NAMALWA (cell line): Measurements from ENCODE around the gene AP2A2.
"Not testable (repeated sequence)": the region's sequence is repeated elsewhere in the genome, so short reads cannot be mapped to it uniquely, and the experiment has no call there.

Experiments
- DNase-seq: peaks from one replicate; pipeline ENCODE4 v3.0.0-alpha.2; 2015; ENCODE audit warnings: low spot score

The AP2A2 gene

DNA sequence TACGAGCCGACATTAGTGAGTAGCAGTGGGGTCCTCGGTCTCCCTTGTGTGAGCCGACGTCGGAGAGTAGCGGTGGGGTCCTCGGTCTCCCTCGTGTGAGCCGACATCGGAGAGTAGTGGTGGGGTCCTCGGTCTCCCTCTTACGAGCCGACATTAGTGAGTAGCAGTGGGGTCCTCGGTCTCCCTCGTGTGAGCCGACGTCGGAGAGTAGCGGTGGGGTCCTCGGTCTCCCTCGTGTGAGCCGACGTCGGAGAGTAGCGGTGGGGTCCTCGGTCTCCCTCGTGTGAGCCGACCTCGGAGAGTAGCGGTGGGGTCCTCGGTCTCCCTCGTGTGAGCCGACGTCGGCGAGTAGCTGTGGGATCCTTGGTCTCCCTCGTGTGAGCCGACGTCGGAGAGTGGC, 49.7 kb downstream of the AP2A2 start:
- not testable (repeated sequence) for DNase-seq

DNA sequence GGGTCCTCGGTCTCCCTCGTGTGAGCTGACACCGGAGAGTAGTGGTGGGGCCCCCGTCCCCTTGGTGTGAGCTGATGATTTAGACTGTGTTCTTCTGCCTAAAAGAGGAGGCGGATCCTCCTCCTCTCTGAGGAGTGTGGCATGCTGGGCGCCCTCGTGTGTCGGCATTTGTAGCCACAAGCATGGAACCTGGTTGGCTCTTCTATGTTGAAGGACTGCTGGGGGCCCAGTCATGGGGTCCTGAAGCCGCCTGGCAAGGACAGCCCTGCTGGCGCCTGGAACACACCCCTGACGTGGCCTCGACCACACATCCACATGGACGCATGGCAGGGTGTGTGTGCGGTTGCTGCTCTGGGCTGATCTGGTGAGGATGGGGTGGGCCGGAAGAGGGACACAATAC, 50.2 kb downstream of the AP2A2 start:
- DNase-seq, result peak; percentile 41

DNA sequence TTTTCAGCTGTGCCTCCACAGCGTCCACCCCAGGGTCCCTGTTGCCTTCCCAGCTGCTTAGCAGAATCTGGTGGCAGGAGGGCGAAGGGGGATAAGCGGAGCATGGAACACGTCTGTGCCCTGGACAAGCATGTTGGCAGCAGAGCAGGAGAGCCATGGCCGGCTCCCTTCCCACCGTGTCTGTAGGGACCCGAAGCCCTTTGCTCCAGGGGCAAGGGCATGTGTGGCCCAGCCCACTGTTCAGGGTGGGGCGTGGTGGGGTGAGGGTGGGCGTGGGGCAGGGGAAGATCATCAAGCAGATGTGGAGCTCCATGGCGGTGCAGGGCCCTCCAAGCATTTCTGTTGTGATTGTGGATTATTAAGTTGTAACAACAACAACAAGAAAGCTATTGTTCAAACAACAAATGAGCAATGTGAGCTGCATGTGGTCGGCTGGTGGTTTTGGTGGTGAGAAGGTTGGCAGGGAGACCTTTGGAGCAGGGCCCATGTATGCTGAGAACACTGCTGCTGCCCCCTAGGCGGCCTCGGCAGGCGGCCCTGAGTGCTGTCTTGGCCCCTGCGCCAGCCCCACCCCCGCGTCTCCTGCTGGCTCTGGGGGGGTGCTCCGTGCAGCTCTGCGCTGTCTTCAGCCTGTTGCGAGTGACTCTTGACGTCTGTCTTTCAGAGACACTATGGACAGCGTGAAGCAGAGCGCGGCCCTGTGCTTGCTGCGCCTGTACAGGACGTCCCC, 50.9 kb downstream of the AP2A2 start:
- DNase-seq, result no peak

DNA sequence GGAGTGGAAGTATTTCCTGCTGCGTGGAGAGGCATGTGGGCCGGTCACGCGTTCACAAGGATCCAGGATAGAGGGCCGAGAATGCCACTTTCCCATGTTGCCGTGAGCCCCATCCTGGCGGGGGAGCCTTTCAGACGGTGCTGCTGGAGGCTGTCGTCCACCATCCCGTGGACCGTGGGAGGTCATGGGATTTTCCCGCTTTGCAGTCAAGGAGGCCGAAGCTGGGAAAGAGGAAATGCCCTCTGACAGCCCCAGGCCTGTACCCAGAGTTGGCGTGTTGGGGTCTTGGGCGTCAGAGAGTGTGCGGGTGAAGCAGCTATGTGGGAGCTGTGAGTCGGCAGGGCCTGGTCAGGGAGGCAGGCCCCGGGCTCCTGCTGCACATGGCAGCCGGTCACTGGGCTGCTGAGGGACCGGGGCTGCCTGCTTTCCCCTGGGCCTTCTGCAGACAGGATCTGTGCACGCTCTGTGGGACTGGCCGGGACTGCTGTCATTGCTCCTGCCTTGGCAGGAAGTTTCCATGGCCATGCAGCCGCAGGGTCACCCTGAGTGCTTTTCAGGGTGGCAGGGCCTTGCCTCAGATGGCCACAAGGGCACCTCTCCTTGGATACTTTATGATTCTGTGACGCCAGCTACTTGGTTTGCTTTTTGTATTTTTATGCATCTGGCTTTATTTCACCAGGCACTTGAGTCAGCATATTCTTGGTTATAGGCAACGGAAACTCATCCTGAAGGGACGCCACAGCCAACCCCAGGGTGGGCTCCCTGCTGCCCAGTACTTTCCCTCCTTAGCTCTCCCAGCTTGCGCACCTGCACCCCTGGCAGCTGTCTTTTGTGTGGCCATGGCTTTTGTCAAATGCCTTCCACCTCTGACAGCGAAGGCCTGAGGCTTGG, 52.4 kb downstream of the AP2A2 start:
- DNase-seq, result no peak

DNA sequence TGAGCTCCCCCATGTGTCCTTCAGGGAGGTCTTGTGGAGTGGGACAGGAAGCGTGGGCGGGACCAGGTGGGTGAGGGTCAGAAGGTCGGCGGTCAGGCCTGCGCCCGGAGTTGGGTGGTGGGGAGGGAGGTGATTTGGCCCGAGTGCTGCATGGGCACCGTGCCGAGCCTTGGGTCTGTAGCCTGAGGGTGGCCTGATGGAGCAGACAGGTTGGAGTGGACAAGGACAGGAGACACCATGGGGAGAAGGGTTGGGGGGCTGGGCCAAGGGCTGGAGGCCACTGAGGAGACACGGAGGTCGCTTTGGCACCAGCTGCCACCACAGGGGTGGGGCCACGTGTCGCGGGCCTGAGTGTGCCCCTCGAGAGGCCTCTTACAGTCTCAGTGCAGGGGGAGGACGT, 53.1 kb downstream of the AP2A2 start:
- DNase-seq, result no peak

DNA sequence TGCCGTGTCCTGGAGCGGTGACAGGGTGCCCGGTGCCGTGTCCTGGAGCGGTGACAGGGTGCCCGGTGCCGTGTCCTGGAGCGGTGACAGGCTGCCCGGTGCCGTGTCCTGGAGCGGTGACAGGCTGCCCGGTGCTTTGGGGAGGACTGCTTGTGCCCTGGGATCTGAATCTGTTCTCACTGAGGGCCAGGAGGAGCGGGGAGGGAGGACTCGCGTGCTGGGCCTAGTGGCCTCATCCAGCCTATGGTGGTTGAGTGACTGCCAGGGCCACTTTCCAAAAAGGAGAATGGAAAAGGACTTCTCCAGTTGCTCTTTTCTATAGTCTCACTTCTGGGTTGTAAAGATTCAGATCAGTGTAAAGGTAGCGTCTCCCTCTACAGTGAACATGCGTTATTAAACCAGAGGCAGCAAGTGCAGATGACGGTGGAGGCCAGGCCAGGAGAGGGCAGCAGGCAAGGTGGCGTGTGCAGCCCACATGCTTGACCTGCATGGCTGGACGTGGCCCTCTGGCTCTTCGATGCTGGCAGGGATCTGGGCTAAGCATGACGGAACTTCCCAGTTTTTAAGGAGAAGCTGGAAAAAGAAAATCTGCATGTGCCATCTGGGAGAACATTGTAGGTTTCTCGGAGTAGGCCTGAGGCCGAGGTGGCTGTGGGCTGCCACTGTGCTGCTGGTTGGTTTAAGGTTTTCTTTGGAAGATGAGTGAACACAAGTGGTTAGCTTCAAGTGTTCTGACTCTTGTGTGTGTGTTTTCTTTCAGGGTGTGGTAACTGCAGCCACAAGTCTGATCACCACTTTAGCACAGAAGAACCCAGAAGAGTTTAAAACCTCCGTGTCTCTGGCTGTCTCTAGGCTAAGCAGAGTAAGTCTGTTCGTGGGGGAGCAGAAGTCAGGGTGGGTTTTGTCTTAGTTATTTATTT, 55.0 kb downstream of the AP2A2 start:
- DNase-seq, result no peak

DNA sequence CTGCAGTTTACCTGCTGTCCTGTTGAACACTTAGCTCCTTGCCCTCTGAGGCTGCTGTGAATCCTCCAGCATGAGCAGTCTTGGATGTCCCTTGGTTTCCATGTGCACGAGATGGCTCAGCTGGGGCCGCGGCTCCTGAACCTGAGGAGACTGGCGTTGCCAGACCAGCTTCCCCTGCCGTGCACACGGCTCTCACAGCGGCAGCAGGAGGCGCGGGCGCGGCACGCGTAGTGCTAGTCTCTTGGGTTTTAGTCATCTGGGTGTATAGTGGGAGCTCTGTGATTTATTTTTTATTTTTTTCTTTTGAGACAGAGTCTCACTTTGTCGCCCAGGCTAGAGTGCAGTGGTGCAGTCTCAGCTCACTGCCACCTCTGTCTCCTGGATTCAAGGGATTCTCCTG, 56.1 kb downstream of the AP2A2 start:
- DNase-seq, result no peak

DNA sequence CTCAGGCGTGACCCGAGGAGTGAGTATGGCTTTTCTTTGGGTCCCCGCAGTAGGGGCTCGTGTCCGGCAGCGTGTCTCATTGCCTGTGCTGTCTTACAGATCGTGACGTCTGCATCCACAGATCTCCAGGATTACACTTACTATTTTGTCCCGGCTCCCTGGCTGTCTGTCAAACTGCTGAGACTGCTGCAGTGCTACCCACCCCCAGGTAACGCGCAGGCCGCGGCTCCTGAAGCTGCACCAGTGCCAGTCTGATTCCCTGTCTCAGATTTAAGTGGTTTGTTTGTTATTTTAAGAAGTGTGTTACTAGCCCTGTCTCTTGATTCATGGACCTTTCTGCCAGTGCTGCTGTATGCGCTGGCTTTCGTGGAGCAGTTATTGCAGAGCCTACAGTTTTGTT, 58.9 kb downstream of the AP2A2 start:
- no peak for DNase-seq

DNA sequence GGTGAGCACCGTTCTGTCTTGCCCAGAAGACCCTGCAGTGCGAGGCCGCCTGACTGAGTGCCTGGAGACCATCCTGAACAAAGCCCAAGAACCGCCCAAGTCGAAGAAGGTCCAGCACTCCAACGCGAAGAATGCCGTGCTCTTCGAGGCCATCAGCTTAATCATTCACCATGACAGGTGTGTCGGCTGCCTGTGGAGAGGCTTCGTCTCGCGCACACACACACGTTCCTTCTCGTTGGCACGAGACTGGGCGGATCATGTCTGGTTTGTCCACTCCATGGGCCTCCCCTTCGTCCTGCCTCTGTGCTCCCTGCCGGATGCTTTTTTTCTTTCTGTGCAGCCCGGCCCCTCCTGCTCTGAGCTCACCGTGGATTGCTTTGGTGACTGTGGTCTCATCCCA, 59.7 kb downstream of the AP2A2 start:
- DNase-seq, result no peak

DNA sequence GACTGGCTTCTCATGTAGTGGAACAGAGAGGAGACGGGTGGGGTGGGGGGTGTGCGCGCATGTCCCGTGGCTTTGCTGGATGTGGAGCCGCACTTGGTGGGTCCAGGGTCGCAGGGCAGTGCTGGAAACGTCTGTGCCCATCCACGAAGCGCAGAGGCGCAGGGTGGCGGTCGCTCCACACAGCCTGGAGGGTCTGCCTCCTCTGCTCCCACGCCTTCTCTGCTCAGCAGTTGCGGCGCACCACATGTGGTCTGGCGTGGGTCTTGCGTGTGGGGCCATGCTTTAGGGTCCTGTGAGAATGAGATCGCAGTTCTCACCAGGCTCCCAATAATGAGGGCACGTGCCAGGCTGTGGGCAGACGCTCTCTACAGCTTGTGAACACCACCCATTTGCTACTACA, 60.2 kb downstream of the AP2A2 start:
- no peak for DNase-seq

DNA sequence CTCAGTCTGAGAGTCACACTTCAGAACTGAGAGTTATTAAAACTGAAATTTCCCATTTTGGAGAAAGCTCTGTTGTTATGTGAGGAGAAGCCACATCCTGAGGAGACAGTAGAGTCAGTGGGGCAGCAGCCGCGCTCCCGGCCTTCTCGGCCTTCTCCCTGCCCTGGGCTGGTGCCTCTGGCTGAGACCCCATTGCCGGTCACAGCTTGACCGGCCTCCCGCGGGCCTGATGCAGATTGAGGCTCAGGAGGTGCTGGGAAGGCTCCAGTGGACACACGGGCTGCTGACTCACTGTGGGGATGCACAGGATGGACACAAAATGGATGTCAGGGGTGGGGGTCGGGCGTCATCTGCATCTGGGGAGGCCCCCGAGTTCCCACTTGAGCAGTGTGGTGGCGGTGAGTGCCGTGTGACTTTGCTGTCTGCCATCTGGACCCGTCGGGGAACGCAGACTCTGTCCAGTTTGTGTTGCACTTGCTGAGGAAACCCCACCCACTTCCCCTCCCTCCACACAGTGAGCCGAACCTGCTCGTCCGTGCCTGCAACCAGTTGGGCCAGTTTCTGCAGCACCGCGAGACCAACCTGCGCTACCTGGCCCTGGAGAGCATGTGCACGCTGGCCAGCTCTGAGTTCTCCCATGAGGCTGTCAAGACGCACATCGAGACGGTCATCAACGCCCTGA, 60.7 kb downstream of the AP2A2 start:
- no peak for DNase-seq

DNA sequence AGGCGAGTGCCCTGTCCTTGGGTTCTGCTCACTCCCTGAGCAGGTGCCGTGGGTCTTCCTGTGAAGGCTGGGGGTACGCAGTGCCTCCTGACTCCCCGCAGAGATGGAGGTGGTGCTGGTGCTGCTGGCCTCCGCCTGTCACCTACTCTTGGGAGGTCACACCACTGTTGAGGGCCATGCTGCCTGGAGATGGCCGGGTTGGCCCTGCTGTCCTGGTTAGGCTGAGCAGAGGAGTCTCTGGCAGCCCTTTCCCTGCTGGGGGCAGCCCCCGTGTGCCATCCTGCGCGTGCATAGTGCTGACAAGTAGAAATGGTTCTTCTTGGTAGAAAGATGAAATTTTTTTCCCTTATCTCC, 61.3 kb downstream of the AP2A2 start:
- no peak for DNase-seq

DNA sequence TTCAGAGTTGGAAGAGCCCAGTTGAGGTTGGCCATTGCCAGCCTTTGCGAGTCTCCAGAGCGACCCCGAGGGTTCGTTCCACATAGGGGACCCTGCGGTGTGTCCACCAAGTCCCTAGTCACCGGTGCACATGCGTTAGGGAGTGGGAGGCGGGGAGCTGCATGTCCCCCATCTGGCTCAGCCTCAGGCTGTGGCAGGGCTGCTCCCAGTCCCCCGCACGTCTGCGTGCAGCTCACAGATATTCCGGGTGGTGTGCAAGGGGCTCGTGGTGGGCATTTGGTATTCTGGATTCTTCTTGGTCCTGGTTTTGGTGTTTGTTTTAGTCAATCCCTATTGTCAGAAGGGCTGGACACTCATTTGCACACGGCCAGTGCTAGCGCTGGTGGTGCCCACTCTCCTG, 62.0 kb downstream of the AP2A2 start:
- DNase-seq, result no peak

DNA sequence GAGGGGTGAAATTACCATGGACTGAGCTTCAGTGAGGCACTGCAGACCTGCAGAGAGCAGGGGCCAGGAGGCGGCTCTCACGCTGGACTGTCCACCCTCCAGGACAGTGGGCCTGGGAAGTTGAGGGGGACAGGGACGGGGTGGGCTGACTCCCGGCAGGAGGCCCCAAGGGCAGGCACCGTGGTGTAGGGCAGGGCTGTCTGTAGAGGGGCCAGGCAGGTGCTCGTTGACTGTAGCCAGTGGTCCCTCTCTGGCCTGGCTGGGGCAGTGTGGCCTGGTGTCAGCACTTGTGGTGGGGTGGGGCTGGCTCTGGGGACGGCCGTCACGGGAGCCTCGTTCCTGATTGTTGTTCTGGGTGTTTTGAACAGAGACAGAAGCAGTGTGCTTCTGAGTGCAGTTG, 64.4 kb downstream of the AP2A2 start:
- DNase-seq, result no peak

DNA sequence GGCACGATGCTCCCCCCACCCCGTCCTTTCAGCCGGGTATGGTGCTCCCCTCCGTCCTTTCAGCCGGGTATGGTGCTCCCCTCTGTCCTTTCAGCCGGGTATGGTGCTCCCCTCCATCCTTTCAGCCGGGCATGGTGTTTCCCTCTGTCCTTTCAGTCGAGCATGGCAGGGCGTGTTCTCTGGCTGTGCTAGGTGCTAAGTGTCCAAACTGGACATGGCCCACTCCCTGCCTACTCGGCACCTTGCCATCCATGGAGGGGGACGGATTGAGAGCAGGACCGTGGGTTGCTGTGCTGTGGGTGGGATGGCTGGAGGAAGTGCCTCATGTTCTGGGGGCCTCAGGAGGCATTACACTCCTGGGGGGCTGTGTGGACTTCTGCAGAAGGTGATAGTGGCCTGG, 65.4 kb downstream of the AP2A2 start:
- no peak for DNase-seq

DNA sequence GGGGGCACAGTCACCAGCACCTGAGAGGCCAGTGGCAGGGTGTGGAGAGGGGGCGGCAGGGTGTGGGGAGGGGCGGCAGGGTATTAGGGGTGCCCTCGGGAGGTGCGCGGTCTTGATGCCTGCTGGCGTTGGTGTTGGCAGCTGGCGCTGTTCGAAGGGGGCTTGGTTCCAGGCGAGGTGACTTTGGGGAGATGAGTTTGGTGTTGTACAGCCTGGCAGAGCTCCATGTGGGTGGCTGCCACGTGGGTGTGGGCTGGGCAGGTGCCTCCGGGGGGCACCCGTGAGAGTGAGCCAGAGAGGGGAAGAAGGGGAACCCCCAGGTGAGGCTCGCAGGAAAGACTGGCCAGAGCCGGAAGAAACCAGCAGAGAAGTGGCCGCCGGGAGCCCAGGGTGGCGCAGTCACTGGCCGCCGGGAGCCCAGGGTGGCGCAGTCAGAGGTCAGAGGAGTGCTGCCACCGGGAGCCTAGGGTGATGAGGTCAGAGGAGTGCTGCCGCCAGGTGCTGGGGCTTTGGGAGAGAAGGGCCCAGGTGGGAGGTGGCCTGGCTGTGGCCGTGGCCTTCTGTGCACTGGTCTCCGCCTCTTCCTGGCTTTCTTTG, 66.1 kb downstream of the AP2A2 start:
- DNase-seq, result no peak

DNA sequence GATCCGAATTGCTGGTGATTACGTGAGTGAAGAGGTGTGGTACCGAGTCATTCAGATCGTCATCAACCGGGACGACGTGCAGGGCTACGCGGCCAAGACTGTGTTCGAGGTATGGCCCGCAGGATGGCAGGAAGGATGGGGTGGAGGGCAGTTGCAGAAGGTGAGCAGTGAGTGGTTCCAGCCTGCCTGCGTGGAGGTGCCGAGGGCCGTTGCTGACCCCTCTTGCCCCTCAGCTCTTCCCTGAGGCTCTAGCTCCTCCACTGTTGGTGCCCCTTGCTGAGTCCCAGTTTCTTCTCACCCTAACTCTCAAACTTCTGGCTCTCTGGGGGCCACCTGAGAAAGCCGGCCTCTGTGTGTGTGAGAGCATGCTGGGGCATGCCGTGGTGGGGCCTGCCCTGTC, 66.9 kb downstream of the AP2A2 start:
- DNase-seq, result no peak

DNA sequence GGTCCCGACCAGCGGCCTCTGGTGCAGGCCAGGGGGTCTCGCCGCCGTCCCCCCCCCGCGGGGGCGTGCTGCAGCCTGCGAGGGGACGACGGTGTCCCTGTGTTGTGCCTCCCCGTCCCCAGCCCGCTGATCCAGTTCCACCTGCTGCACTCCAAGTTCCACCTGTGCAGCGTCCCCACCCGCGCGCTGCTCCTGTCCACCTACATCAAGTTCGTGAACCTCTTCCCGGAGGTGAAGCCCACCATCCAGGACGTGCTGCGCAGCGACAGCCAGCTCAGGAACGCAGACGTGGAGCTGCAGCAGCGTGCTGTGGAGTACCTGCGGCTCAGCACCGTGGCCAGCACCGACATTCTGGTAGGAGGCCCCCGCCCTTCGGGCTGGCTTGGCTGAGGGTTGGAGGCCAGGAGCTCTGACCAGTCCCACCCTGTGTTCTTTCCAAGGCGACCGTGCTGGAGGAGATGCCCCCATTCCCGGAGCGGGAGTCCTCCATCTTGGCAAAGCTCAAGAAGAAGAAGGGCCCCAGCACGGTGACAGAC, 68.0 kb downstream of the AP2A2 start:
- no peak for DNase-seq

DNA sequence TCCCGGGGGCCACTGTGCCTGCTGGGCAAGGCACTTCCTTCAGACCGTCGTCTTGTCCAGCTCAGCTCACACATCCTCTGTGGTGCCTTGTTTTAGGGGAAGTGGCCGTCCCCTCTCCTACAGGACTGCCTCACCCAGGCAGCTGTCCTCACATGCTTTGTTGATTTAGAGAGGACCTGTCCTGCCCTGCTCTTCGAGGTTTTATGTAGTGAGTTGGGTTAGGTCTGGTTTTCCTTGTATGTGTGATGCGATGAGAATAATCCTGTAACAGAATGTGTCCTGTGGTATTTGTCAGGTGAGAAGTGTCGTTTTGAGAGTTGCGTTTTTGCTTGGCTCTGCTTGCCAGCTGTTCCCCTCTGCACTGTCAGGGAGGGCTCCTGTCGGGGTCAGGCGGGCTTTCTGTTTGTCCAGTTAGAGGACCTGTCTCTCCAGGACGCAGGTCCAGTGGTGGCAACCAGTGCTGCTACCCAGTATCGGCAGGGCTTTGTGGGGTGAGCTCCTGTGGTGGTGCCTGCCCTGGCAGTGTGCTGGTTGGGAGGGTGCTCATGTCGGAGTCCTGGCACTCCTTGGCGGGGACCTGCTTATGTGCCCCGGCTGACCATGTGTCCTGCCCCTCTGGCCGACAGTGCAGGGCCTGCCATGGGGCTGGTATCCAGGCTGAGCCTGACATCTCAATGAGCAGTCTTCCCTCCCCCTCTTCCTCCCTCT, 69.5 kb downstream of the AP2A2 start:
- DNase-seq, result peak; percentile 32

DNA sequence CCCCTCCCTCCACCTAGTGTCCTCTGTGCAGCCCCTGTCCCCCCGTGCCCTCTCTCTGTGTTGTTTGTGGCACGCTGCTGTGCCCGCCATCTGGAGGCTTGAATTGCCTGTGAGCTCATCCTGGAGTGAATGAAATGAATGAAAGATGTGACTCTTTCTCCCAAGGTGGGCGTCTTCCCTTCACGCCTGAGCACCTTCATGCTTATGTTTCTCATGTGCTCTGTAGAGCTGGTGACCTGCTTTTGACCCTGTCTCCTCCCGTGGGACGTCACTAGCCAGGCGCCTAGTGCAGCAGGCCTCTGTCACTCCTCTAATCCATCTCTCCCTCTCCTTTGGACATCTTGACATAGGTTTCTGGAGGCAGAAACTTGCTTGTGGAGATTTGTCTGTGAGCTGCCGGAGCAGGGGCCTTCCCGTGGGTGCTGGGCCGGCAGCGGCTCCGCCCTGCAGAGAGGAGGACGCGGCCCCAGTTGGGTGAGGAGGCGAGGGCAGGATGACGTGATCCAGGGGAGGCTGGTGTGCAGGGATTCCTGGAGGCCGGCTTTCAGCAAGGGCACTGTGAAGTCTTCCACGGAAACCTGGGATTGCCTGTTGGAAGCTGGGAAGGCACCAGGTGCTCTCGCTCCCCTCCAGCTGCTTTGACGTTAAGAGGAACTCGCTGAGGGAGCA, 70.2 kb downstream of the AP2A2 start:
- DNase-seq, result peak; percentile 63
